AG04449 (cell line): ENCODE results near the gene FRYL.
"Not testable (repeated sequence)": the region's sequence is repeated elsewhere in the genome, so short reads cannot be mapped to it uniquely, and the experiment has no call there.

Experiments
- CTCF ChIA-PET: fragments of 350-600 bp; formaldehyde crosslinking; extraction: SDS; loops from one replicate; lab custom pipeline; 2021; ENCODE audit warnings: antibody characterized with exemption; lab: Yijun Ruan, JAX
- POLR2A ChIA-PET: fragments of 400-600, 350-600 bp; formaldehyde crosslinking; extraction: SDS; loops from one replicate; lab custom pipeline; 2020; ENCODE audit warnings: antibody characterized with exemption, inconsistent platforms; lab: Yijun Ruan, JAX
- DNase-seq: peaks from one replicate; pipeline ENCODE4 v3.0.0-alpha.2; 2010; ENCODE audit warnings: low read depth, low spot score
- H3K4me3 ChIP-seq: 2 replicates; pipeline ENCODE4 v1.5.1; 2011; ENCODE audit warnings: low read depth, mild to moderate bottlenecking, control low read depth, low read length
- CTCF ChIP-seq: IDR thresholded peaks from one replicate; pipeline ENCODE4 v1.5.1; 2011; ENCODE audit warnings: mild to moderate bottlenecking, moderate library complexity, low read length, control low read depth, inconsistent platforms; ENCODE audit not compliant: insufficient read depth; ENCODE audit errors: missing control alignments

Gene FRYL

GRCh38 chr4:48686369-48686768 lies 93.7 kb downstream of the FRYL start:
- H3K4me3 ChIP-seq = no peak overlapping the region
- ChIA-PET CTCF (interaction anchor here (2.5 kb wide), 1 partner anchor 107 kb away, joined by 10 read pairs; no protein-coding TSS in a partner anchor), POLR2A (no interaction called here)
- DNase-seq = no peak
- no peak for TF ChIP-seq CTCF

- no peak for DNase-seq
- no peak overlapping the region for H3K4me3 ChIP-seq
- CTCF ChIA-PET = interaction anchor here (0.9 to 1.3 kb wide), 4 partner anchors 10 to 280 kb away, joined by 3 to 4 read pairs (median 3); no protein-coding TSS in a partner anchor
- POLR2A ChIA-PET = no interaction called here
- TF ChIP-seq CTCF = no peak
Observed at GRCh38 chr4:48683784-48684666, 96.1 kb downstream of the FRYL start.

GRCh38 chr4:48682870-48683269 lies 97.2 kb downstream of the FRYL start:
- POLR2A ChIA-PET, DNase-seq, H3K4me3 ChIP-seq: not testable (repeated sequence)
- CTCF ChIA-PET = interaction anchor here (2.1 to 4.0 kb wide), 2 partner anchors 99 to 104 kb away, joined by 4 to 45 read pairs; no protein-coding TSS in a partner anchor

GRCh38 chr4:48681856-48682255 lies 98.2 kb downstream of the FRYL start:
- TF ChIP-seq CTCF = peak; percentile 39
- CTCF ChIA-PET = interaction anchor here (0.7 to 4.0 kb wide), 5 partner anchors 10 to 282 kb away, joined by 3 to 45 read pairs (median 5); no protein-coding TSS in a partner anchor
- POLR2A ChIA-PET = no interaction called here
- no peak for DNase-seq
- H3K4me3 ChIP-seq = no peak overlapping the region

GRCh38 chr4:48680848-48681568 lies 99.1 kb downstream of the FRYL start:
- TF ChIP-seq CTCF = no peak
- no peak for DNase-seq
- no peak overlapping the region for H3K4me3 ChIP-seq
- ChIA-PET CTCF (interaction anchor here (0.7 to 4.0 kb wide), 5 partner anchors 10 to 283 kb away, joined by 3 to 45 read pairs (median 5); no protein-coding TSS in a partner anchor), POLR2A (no interaction called here)

- no peak for DNase-seq
- POLR2A ChIA-PET = no interaction called here
- no peak for TF ChIP-seq CTCF
- no peak overlapping the region for H3K4me3 ChIP-seq
- CTCF ChIA-PET = no interaction called here
Observed at GRCh38 chr4:48673537-48673936, 106.5 kb downstream of the FRYL start.
